ENCODE results near the gene HSPA1A. TPM values are rescaled to one million over a fixed set of nuclear protein-coding genes. Genes with fewer than 3 reads are reported as not detected.

The HSPA1A gene
- total RNA-seq = 23.0 to 46.3 TPM (median 46.2 TPM) in 3 replicates
- long read RNA-seq, transcript HSPA1A-201 (1 exons, 2,483 nt) = major isoform, 32 of 33 reads
- long read RNA-seq, partial matches to known transcripts = 0 of 33 reads
- long read RNA-seq, other reads (novel, unspliced or antisense) = 1 of 33 reads

GRCh38 chr6:31815025-31815838 lies at the start of gene HSPA1A, which contains the start of gene HSPA1L:
HSPA1A (plus strand) TSS chr6:31815543; CDS start chr6:31815757, 214 bp downstream.
HSPA1L (minus strand) TSS chr6:31815283; CDS start chr6:31811972, 3,311 bp downstream.
- peak within 1 kb of the TSS; percentile 99 for H3K27ac Mint-ChIP-seq (ENCODE audit: unreplicated experiment)
- no peak for DNase-seq (ENCODE audit: low spot score)
- H3K27me3 Mint-ChIP-seq (ENCODE audit: low read depth) = no peaks in the 10 kb centered on the region
- H3K4me1 Mint-ChIP-seq (ENCODE audit: low read depth) = peaks cover 33% of the 10 kb centered on the region
- no peaks in the 10 kb centered on the region for H3K36me3 Mint-ChIP-seq (ENCODE audit: low read depth)
- H3K4me3 Mint-ChIP-seq (ENCODE audit: unreplicated experiment) = peak within 1 kb of the TSS; percentile 91
- TF ChIP-seq CTCF (IDR thresholded peaks at IDR 0.05) = no peak
- no peaks in the 10 kb centered on the region for H3K9me3 Mint-ChIP-seq (ENCODE audit: low read depth)

GRCh38 chr6:31765559-31765909 lies 49.8 kb upstream of the HSPA1A start:
- no peak overlapping the region for H3K27ac Mint-ChIP-seq (ENCODE audit: unreplicated experiment)
- no peaks in the 10 kb centered on the region for H3K27me3 Mint-ChIP-seq (ENCODE audit: low read depth)
- H3K4me3 Mint-ChIP-seq (ENCODE audit: unreplicated experiment) = no peak overlapping the region
- no peak for TF ChIP-seq CTCF (IDR thresholded peaks at IDR 0.05)
- DNase-seq (ENCODE audit: low spot score) = no peak
- peaks cover 10% of the 10 kb centered on the region for H3K4me1 Mint-ChIP-seq (ENCODE audit: low read depth)
- H3K9me3 Mint-ChIP-seq (ENCODE audit: low read depth) = no peaks in the 10 kb centered on the region
- peaks cover 3% of the 10 kb centered on the region for H3K36me3 Mint-ChIP-seq (ENCODE audit: low read depth)

GRCh38 chr6:31765910-31766794 lies 49.2 kb upstream of the HSPA1A start:
- Mint-ChIP-seq H3K4me1 (ENCODE audit: low read depth) (peaks cover 10% of the 10 kb centered on the region), H3K4me3 (ENCODE audit: unreplicated experiment) (no peak overlapping the region), H3K36me3 (ENCODE audit: low read depth) (peaks cover 2% of the 10 kb centered on the region), H3K9me3 (ENCODE audit: low read depth) (no peaks in the 10 kb centered on the region), H3K27ac (ENCODE audit: unreplicated experiment) (no peak overlapping the region), H3K27me3 (ENCODE audit: low read depth) (no peaks in the 10 kb centered on the region)
- TF ChIP-seq CTCF (IDR thresholded peaks at IDR 0.05) = no peak
- DNase-seq (ENCODE audit: low spot score) = no peak

- Mint-ChIP-seq H3K27me3 (ENCODE audit: low read depth) (no peaks in the 10 kb centered on the region), H3K36me3 (ENCODE audit: low read depth) (peaks cover 2% of the 10 kb centered on the region), H3K9me3 (ENCODE audit: low read depth) (no peaks in the 10 kb centered on the region), H3K27ac (ENCODE audit: unreplicated experiment) (no peak overlapping the region), H3K4me1 (ENCODE audit: low read depth) (peaks cover 10% of the 10 kb centered on the region), H3K4me3 (ENCODE audit: unreplicated experiment) (no peak overlapping the region)
- no peak for DNase-seq (ENCODE audit: low spot score)
- no peak for TF ChIP-seq CTCF (IDR thresholded peaks at IDR 0.05)
Observed at GRCh38 chr6:31767096-31767645, 48.2 kb upstream of the HSPA1A start.
